GM19351 (cell line): ENCODE data around the gene LRRTM1.

Source experiments
- ATAC-seq: cut with Tn5 transposase; IDR thresholded peaks from one replicate; pipeline ENCODE4 v1.9.1; 2021; ENCODE audit warnings: mild to moderate bottlenecking, moderate library complexity; ENCODE audit not compliant: unreplicated experiment

LRRTM1 gene, protein sequence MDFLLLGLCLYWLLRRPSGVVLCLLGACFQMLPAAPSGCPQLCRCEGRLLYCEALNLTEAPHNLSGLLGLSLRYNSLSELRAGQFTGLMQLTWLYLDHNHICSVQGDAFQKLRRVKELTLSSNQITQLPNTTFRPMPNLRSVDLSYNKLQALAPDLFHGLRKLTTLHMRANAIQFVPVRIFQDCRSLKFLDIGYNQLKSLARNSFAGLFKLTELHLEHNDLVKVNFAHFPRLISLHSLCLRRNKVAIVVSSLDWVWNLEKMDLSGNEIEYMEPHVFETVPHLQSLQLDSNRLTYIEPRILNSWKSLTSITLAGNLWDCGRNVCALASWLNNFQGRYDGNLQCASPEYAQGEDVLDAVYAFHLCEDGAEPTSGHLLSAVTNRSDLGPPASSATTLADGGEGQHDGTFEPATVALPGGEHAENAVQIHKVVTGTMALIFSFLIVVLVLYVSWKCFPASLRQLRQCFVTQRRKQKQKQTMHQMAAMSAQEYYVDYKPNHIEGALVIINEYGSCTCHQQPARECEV

DNA sequence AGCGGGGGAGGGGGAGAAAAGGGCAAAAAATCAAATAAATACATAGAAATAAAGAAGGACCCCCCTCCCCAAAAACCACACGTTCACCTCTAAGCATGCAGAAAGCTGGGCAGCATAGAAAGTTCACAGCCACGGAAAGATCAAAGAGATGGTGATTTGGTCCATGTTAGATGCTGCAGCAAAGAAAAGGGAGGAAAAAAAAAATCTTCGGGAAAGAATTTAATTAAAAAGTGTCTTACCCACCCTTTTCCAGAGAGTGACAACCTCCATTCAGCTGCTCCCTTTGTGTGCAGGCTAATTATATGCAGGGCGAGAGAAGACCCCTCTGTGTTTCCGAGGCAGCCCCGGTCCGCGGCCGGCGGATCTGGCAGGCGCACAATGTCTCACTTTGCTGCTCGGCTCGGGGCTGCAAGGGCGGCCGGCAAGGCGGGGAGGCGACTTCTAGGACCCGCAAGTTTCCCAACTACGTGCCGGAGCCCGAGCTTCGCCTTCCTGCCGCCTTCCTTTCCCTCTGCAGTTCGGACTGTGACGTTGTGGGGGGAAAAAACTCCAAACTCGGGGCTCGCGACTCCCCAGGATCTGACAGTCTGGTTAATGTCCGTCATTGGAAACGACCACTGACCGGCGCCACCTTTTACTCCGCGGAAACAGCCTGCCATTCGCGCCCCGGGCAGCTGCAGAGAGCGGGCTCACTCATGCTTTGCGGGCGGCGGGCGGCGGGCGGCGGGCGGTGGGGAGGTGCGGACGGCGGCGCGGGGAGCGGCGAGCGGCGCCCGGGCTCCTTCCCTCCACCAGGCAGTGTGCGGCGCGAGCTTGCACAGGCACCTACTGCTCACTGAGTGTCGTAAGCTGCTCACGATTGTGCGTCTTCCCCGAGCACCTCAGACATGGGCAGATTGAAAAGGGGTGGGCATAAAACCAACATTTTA, at the start of gene LRRTM1:
Gene LRRTM1, minus strand, starts transcription at position 844 of the 929 bp plus-strand sequence. CDS start 933 bp downstream, outside the sequence.
- ATAC-seq: no peak

DNA sequence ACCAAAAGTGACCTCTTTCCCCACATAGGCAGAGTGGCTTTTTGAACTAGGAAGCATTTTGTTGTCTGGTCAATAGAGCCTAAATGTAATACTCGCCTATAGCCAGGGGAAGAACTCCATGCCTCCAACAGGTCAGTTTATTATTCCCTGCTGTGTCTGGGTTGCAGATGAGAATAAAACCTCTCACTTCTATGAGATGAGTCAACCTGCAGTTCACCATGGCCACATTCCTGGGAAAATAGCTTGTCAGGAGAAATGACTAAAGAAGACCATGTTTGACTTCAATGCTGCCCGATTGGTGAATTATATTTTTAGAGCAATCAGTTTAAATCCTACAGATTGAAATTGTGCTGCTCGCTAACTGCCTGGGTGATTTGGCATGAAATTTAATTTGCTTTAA, 46.7 kb upstream of the LRRTM1 start:
- no peak for ATAC-seq

DNA sequence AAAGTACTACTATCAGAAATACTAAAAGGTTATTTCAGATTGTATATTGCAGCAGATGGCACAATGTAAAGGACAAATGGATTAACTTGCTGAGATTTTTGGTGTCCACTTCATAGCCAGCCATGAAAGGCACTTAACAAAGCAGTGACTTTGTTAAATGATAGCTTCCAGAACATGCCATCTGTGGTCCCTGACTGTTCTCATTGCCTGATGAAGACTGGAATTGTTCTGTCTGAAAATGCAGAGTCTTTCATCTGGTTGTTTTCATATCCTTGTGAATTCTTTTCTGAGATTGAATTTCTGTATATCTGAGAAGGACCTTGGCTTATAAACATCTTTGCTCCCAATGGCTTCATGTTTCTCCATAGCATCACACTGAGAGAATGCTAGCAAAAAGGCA, 44.4 kb upstream of the LRRTM1 start:
- no peak for ATAC-seq

DNA sequence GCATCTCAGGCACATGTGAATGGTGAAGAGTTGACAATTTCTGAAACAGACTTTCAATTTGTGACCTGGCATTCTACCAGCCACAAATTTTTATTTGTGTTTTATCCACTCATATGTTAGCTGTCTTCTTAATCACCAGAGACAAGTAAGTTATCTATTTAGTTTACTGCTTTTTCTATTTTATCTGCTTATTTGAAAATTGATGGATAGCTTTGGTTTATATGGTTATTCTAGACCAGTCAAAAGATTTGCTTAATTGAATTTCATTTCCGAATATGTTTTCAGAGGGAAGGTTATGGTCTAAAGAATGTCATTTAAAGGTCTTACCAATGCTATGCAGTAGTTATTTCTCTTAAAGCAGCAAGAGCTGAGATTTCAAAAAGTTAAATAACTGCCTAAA, 43.5 kb upstream of the LRRTM1 start:
- ATAC-seq: no peak

DNA sequence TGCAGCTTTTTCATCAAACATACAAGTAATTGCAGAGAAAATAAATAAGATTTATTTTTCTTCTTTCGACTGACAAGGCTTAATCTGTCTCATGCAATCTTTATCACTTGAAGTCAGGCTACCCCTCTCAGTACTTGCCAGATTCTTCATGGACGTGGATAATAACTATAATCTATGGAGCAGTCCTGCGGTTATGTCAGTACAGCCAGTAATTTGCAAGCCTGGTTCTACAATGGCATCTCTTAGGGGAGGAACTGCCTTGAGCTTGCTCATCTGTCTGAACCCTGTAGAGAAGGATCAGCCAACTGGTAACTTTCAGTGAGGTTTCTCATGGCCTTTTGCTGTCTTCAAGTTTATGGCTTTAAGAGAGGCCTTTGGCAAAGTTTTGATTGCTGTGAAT, 35.5 kb upstream of the LRRTM1 start:
- no peak for ATAC-seq

DNA sequence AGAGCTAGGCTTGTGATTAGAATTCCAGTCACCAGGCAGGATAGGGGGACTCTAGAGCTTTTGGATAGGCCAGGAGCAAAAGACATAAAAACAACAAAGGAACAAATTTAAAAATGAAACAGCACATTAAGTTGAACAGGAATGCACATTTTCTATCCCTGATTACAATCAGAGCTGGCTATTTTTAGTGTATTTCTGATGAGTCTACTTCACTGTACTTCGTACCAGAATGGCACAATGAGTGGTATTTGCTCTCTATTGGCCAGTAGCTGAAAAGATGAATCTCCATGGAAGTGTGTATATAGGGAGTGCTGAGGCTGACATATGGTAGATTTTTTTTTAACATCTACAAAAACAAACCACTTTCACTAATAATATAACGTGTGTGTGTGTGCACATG, 34.2 kb upstream of the LRRTM1 start:
- ATAC-seq: no peak

DNA sequence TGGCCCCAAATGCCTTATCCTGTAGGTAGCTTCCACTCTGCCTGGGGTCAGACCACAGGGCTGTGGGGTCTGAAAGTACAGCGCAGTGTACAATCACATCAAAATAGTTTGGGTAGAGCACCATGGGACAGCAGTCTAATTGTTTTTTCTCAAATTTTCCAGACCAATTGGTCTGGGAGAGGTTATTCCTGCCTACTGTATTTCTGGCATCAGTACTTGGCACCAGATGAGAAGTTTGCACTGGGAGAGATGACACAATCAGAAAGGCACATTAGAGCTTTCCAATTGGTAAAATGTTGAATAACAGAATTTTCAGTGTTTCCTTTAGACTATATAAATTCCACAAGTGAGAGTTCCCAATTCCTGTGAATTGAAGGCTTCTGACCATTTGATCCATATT, 30.9 kb upstream of the LRRTM1 start:
- ATAC-seq: no peak

DNA sequence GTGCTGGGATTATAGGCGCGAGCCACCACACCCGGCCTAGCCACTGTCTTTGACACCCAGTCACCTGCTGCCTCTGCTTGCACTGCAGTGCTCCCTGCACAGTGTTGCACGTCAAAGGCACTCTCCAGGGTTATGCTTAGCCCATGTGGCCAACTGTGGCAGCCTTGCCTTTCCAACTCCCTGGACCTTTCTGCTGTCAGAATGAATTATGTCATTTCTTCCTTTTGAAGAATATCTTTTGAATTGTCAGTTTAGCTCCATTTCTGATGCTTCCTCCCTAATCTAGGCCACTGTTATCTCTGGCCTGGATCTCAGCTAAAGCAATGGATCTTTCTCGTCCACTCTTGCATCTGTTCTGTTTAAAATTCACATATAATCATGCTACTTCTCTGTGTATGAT, 29.3 kb upstream of the LRRTM1 start:
- no peak for ATAC-seq

DNA sequence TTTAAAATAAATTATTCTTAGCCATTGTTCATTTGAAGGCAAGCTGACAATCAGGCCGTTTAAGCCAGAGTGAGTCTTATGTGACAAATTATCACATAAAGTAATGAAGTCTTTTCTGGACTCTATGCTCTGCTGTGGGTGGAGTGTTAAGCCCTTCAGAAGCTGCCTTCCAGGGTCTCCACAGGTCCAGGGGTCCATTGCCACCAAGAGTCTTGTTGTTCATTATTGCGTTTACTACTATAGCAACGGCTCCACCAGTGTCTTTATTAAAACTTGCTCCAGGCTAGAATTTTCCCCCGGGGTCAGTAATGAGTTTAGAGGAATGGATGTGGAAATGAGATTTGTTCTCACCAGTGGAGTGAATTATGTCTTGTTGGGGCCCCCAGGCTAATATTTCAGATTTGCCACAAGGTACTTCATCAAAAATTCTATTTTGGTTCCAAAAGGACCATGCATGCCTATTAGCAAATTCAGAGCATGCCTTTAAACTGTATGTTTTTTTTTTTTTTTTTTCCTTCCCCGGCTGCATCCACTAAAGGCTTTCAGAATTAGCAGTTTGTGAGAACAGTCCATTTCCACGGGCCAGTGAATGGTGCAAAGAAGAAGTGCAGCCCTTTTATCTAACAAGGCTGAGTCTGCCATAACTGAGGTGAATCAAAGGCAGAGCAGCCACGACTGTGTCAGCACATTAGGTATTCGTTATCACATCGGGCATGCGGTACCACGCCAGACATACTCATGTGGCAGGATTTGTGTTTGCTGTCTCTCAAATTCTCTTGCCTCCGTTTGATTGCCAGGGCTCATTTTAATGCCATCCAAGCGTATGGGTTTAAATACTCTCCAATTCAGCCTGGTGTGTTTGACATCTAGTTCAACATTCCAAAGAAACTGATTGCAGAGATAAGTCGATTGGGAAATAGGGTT, 26.2 kb upstream of the LRRTM1 start:
- no peak for ATAC-seq

DNA sequence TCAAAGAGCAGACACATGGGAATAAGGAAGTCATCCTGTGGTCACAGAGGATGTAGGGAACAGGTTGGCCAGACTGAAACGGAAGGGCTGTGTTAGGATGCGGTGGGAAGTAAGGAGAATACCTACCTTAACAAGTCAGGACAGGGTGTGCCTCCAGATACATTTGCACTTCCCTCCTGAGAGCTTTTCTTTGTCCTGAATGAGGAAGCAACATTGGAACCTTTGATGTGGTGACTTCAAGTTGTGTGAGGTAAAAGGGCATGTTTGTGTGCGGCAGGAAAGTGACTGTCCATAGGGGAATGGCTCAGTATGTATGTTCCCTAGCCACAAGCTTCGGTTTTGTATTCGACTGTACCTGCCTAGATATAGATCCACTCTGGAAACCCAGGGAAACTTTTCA, 24.9 kb upstream of the LRRTM1 start:
- no peak for ATAC-seq

DNA sequence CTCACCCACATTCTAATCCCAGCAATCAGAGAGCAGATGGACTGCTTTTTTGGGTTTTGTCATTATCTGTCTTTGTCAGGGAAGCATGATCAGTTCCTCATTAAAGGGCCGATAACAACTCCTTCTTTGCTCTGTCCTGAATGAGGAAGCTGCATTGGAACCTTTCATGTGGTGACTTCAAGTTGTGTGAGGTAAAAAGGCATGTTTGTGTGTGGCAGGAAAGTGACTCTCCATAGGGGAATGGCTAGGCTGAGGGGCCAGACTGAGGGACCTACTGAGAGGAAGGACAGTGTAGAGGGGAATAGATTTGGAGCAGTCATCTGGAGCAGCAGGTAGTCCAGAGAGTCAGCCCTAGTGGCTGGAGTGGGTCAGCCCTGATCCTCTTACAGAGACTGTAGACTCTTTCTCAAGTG, 23.6 kb upstream of the LRRTM1 start:
- no peak for ATAC-seq

DNA sequence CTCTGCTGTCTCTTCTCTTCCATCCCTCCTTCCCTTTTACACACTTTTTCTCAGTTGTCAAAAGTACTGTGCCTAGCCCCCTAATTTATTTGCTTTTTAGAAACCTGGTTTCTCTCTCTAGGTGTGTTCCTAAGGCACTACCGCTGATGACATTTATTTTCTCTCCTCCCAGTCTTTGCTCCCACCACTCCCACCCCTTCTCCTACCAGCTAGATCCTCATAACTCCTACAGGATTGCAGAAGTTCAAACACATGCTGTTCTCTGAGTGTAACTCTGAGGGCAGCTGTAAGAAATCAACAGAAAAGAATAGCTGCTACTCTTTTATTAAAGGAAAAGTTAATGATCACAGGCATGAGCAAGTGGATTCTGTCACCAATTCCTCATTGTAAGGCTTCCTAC, 22.3 kb upstream of the LRRTM1 start:
- ATAC-seq: no peak

DNA sequence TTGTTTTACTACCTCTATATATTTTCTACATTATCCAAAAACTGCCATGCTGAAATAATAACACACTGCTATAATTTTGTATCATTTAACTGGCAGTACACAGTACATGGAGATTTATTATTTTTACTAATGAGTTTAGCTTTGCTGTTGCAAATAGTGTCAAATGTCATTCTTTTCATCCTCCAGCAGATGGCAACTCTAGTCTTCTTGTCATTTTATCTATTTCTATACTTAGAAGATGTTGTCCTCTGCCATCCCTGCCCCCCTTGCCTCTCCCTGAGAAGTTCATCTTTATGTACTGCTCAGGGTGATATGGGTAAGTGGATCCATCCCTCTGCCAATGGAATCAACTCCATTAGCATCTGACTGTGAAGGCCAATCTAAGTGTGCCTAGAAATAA, 21.7 kb upstream of the LRRTM1 start:
- ATAC-seq: no peak

DNA sequence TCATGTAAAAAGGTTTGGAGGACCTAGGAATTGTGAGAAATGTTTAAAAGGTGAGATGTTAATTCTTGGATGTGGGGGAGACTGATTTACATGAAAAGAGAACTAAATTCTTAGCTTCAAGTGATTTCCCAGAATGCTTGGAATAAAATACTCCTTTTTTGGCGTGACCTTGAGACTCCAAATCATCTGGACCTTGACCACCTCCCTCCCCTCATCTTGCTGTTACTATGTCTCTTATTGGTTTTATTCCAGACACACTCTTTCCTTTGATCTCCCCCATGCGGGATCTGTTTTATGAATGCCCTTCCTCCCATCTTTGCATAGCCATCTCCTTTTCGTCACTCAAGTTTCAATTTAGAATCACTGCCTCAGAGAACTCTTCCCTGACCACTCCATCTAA, 20.0 kb upstream of the LRRTM1 start:
- no peak for ATAC-seq

DNA sequence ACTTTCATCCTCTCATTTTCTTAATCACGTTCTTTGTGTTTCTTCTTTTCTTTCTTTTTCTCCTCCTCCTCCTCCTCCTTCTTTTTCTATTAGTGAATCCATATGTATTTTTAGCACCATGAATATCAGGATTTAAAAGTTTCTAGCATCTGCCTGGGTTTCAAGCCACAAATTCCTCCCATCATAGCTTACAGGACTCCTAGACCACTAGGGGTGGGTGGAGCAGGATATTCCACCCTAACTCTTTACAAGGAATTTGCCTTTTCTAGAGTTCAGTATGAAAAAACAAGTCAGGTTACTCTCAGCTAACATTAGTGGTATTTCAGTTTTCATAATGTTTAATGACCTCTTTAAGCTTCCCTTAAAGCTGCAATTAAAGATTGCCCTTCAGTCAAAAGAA, 19.1 kb upstream of the LRRTM1 start:
- ATAC-seq: no peak

DNA sequence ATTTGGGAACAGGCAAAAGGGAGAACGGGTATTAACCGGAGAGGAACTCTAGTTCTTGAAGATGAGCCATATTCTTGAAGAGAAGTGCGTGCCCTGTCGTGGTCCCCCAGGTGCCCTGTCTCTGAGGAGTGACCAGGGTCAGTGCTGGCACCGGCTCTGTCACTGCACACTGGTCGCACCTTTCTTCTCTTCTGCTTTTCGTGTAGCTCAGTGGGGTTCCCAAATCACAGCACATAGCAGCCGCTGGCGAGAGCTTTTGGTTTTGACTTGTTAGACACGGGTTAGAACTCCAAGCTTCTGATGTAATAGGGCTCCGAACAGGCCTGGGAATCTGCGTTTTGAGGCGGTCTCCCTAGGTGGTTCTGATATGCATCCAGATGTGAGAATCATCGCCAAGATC, 18.4 kb upstream of the LRRTM1 start:
- ATAC-seq: no peak

DNA sequence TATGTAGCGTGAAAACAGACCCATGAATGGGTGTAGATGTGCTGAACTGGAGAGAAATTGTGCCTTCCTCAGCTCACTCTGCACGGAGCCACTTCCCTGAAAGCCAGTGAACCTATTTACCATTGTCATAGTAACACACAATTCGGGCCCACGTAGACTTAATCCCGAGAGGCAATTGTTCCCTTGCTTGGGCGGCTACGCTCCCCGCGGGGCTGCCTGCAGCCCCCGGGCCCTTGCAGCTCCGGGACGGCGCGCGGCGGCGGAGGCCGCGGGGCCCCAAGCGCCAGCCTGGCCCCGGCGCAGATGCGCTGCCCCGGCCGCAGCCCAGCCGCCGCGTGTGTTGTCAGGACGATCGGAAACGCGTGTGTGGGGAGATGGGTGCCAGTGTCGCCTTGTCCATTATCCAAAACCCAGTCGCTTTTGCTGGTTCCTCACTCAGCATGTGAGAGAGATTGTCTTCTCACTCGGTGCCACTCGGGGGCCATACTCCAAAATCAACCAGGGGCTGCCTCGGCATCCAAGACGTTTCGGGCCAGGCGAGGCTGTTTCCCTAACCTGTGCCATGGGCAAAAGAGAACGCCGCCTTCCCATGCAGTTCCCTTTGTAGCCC, 17.9 kb upstream of the LRRTM1 start:
- no peak for ATAC-seq

DNA sequence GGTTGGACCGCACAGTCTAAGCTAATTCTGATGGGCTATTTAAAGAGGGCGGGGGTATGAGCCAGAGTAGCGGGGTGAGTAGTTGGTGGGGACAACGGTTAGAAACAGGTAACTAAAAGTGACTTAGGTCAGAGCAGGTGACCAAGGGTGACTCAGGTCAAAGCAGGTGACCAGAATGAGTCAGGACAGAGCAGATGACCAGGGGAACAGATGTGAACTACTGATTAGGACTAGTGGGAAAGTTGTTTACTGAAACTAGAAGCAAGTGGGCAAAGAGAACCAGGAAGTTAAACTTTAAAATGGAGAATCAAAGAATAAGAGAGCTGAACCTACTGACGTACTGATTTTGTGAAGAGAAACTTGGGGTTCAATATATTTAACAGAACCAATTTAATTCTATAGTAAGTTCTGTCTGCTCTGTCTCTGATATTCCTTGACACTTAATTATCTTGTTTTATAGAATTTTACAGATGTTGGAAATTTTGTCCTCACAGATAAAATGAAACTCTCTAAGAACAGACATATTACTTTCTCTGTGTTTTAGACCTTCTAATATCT, 7.8 kb upstream of the LRRTM1 start:
- ATAC-seq: no peak

DNA sequence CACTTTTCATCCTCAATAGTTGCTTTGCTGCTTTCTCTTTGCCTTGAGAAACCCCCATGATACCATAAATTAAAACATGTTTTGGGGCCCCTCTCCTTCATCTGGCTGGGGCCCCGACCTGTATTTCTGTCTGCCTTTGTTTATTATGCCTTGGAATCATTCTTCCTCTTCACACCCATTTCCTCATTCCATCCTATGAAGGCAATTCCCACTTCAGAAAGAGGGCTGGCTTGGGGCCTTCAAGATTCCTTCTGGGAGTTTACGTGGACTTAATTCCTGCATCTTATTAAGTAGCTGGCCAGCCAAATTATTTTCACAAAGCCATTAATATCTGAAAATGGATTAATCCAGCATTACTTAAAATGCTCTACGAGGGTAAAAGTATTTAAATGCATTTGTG, 6.8 kb upstream of the LRRTM1 start:
- ATAC-seq: no peak
